HG02678 (cell line): ENCODE measurements around the gene POU3F4.

ENCODE experiments used
- ATAC-seq: cut with Tn5 transposase; IDR thresholded peaks from one replicate; pipeline ENCODE4 v1.9.1; 2021; ENCODE audit warnings: mild to moderate bottlenecking, moderate library complexity; ENCODE audit not compliant: unreplicated experiment

The POU3F4 gene

GRCh38 chrX:83508006-83508405, at the start of gene POU3F4:
Gene POU3F4 (plus strand): TSS chrX:83508290. CDS start chrX:83508325, 35 bp downstream.
- peak; percentile 92 for ATAC-seq

GRCh38 chrX:83469551-83469950, 38.5 kb upstream of the POU3F4 start:
- ATAC-seq = peak; percentile 92

- no peak for ATAC-seq
Measured at GRCh38 chrX:83495898-83496297, 12.2 kb upstream of the POU3F4 start.

GRCh38 chrX:83501003-83501402, 7.1 kb upstream of the POU3F4 start:
- ATAC-seq = no peak

- ATAC-seq = no peak
Measured at GRCh38 chrX:83501530-83501929, 6.6 kb upstream of the POU3F4 start.

- ATAC-seq = no peak
Measured at GRCh38 chrX:83504721-83505479, 3.2 kb upstream of the POU3F4 start.

- ATAC-seq = no peak
Measured at GRCh38 chrX:83508526-83509253, 600 bp downstream of the POU3F4 start.

- ATAC-seq = no peak
Measured at GRCh38 chrX:83509254-83509801, 1.2 kb downstream of the POU3F4 start.

GRCh38 chrX:83510510-83511062, 2.5 kb downstream of the POU3F4 start:
- ATAC-seq = no peak

- ATAC-seq = no peak
Measured at GRCh38 chrX:83511208-83511607, 3.1 kb downstream of the POU3F4 start.

GRCh38 chrX:83512111-83512510, 4.0 kb downstream of the POU3F4 start:
- ATAC-seq = no peak

GRCh38 chrX:83516597-83516996, 8.5 kb downstream of the POU3F4 start:
- ATAC-seq = no peak

- no peak for ATAC-seq
Measured at GRCh38 chrX:83521905-83522304, 13.8 kb downstream of the POU3F4 start.

- ATAC-seq = no peak
Measured at GRCh38 chrX:83529950-83530349, 21.9 kb downstream of the POU3F4 start.

- ATAC-seq = peak; percentile 93
Measured at GRCh38 chrX:83535417-83536196, 27.5 kb downstream of the POU3F4 start.
